ENCODE data around the gene SREBF1. TPM values are rescaled to one million over a fixed set of nuclear protein-coding genes. Genes with fewer than 3 reads are reported as not detected.

The SREBF1 gene
- total RNA-seq, 1 experiment from 2014 or later: 360 TPM

DNA sequence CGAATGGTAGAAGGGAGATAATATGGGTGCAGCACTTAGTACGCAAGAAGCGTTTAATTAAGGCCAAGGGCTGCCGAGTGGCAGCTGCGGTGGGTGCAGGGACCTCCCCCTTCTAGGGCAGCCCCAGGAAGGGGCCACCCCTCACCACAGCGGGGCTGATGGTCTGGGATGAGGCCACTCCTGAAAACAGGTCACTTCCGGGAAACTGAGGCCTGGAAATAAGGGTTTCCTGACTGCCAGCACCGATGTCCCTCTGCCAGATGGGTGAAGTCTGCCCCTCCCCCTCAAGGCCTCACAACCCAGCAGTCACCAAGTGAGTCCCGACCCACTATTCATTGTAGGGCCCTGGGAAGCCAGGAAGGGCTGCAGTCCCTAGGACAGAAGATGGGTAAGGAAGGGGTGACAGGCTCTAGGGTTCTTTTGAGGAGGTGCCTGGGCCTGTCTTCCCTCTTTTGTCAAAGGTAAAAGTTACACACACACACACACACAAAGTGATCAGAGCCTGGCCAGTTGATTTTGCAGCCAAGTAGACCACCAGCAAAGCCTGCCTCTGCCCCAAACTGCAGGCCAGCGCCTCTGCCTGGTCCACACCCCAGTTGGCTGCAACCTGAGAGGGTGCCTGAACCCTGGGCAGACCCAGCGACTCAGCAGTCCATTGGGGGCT, 12.5 kb downstream of the SREBF1 start:
- H3K9me3 ChIP-seq (ENCODE audit: insufficient read depth, low read depth): no peaks in the 10 kb centered on the region
- DNase-seq: no peak
- no peaks in the 10 kb centered on the region for H3K9me2 ChIP-seq (ENCODE audit: insufficient read depth)
- peak overlapping the region; percentile 85 for H3K4me2 ChIP-seq
- peak overlapping the region; percentile 95 for H3K27ac ChIP-seq
- H3K27me3 ChIP-seq (ENCODE audit: insufficient read depth, low read depth): no peaks in the 10 kb centered on the region
- intact Hi-C loops (cut with micrococcal nuclease; ENCODE audit: unreplicated experiment): loop anchor here (5.0 kb wide), 1 partner anchor 213 kb away; the partner anchor contains the start of genes ATPAF2 and GID4
- peaks cover 61% of the 10 kb centered on the region for H4K20me1 ChIP-seq (ENCODE audit: insufficient read depth)
- H3K4me1 ChIP-seq (replicated peaks; ENCODE audit: insufficient read depth): peaks cover 95% of the 10 kb centered on the region
- H3K4me3 ChIP-seq: peak overlapping the region; percentile 47
- CTCF ChIA-PET: no interaction called here
- POLR2A ChIA-PET (ENCODE audit: unreplicated experiment): interaction anchor here (0.6 kb wide), 1 partner anchor 97 kb away, joined by 4 read pairs; no protein-coding TSS in a partner anchor
- H3K79me2 ChIP-seq (ENCODE audit: low read depth): peaks cover 88% of the 10 kb centered on the region
- H3F3A ChIP-seq (ENCODE audit: insufficient read depth, low read depth): peaks cover 84% of the 10 kb centered on the region
- H2AFZ ChIP-seq: no peak overlapping the region
- TF ChIP-seq EZH2 (IDR thresholded peaks at IDR 0.05; ENCODE audit: low read depth): no peak
- TF ChIP-seq, protein P1, sequence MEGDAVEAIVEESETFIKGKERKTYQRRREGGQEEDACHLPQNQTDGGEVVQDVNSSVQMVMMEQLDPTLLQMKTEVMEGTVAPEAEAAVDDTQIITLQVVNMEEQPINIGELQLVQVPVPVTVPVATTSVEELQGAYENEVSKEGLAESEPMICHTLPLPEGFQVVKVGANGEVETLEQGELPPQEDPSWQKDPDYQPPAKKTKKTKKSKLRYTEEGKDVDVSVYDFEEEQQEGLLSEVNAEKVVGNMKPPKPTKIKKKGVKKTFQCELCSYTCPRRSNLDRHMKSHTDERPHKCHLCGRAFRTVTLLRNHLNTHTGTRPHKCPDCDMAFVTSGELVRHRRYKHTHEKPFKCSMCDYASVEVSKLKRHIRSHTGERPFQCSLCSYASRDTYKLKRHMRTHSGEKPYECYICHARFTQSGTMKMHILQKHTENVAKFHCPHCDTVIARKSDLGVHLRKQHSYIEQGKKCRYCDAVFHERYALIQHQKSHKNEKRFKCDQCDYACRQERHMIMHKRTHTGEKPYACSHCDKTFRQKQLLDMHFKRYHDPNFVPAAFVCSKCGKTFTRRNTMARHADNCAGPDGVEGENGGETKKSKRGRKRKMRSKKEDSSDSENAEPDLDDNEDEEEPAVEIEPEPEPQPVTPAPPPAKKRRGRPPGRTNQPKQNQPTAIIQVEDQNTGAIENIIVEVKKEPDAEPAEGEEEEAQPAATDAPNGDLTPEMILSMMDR (conservative IDR thresholded peaks at IDR 0.05): no peak
- BruUV-seq (replicated peaks): TSS peak; percentile 89
- H3K36me3 ChIP-seq (ENCODE audit: low read depth): peaks cover 25% of the 10 kb centered on the region

DNA sequence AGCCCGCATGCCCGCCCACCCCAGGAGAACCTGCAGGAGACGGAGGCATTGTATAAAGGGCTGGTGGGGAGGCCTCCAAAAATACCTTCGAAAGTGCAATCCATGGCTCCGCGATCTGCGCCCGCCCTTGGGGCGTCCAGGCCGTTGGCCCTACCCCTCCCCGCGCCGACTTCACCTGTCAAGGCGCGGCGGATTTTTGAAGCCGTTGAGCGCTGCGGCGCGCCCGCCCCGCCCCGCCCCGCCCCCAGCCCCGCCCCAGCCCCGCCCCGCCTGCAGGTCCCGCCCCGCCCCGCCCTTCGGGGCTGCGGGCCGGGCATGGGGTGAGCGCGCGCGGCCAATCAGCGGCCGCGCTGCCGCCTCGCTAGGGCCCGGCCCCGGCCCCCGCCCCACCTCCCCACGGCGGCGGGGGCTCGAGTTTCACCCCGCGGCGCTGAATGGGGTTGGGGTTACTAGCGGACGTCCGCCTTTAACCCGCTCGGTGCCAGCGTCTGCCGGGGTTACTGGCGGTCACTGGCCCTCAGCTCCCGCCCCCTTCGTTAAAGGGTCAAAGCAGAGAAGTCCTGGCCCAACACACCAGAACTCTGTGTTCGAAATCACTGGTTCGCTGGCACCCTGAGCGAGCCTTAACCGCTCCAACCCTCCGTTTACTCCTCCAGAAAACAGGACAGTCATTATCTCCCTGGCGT, 13.2 kb downstream of the SREBF1 start:
- ChIA-PET CTCF (no interaction called here), POLR2A (ENCODE audit: unreplicated experiment) (interaction anchor here (0.6 kb wide), 1 partner anchor 98 kb away, joined by 4 read pairs; no protein-coding TSS in a partner anchor)
- intact Hi-C loops (cut with micrococcal nuclease; ENCODE audit: unreplicated experiment): loop anchor here (1.0 to 5.0 kb wide), 2 partner anchors 17 to 214 kb away; partner anchors contain the start of genes ATPAF2 and GID4
- peaks cover 64% of the 10 kb centered on the region for H4K20me1 ChIP-seq (ENCODE audit: insufficient read depth)
- TF ChIP-seq, protein P1 (conservative IDR thresholded peaks at IDR 0.05): no peak
- TF ChIP-seq EZH2 (IDR thresholded peaks at IDR 0.05; ENCODE audit: low read depth): no peak
- peak; percentile 78 to 96 for DNase-seq
- H3K27me3 ChIP-seq (ENCODE audit: insufficient read depth, low read depth): no peaks in the 10 kb centered on the region
- H2AFZ ChIP-seq: no peak overlapping the region
- H3K4me3 ChIP-seq: peak overlapping the region; percentile 52
- peaks cover 97% of the 10 kb centered on the region for H3K4me1 ChIP-seq (replicated peaks; ENCODE audit: insufficient read depth)
- no TSS peak for BruUV-seq (replicated peaks)
- peak overlapping the region; percentile 92 for H3K4me2 ChIP-seq
- H3K27ac ChIP-seq: peak overlapping the region; percentile 95
- no peaks in the 10 kb centered on the region for H3K9me3 ChIP-seq (ENCODE audit: insufficient read depth, low read depth)
- H3F3A ChIP-seq (ENCODE audit: insufficient read depth, low read depth): peaks cover 82% of the 10 kb centered on the region
- H3K9me2 ChIP-seq (ENCODE audit: insufficient read depth): no peaks in the 10 kb centered on the region
- peaks cover 30% of the 10 kb centered on the region for H3K36me3 ChIP-seq (ENCODE audit: low read depth)
- peaks cover 89% of the 10 kb centered on the region for H3K79me2 ChIP-seq (ENCODE audit: low read depth)

DNA sequence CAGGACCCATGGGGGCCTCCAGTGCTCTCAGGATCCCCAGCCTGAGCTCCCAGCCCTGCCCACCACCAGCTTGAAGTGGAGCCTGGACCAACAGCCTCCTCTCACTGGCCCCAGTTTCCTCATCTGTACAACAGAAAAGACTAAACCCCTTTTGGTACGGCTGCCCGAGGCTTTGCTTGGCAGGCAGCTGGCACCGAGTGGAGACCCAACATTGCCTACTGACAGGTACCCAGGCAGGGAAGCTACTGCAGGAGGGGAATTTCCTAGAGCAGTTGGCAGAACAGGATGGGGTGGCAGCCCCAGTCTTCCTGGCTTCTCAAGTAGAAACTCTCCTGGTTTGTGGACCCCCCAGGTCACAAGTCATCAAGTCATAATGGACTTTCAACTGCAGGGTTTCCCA, 14.2 kb downstream of the SREBF1 start:
- Histone ChIP-seq H3K9me2 (ENCODE audit: insufficient read depth) (no peaks in the 10 kb centered on the region), H3K4me2 (peak overlapping the region; percentile 92), H3K27ac (peak overlapping the region; percentile 45), H2AFZ (no peak overlapping the region), H3K27me3 (ENCODE audit: insufficient read depth, low read depth) (no peaks in the 10 kb centered on the region), H3K4me3 (peak overlapping the region; percentile 52; the same call in 1 of the 2 replicates), H4K20me1 (ENCODE audit: insufficient read depth) (peaks cover 64% of the 10 kb centered on the region), H3K79me2 (ENCODE audit: low read depth) (peaks cover 86% of the 10 kb centered on the region), H3K36me3 (ENCODE audit: low read depth) (peaks cover 34% of the 10 kb centered on the region), H3K4me1 (replicated peaks; ENCODE audit: insufficient read depth) (peaks cover 93% of the 10 kb centered on the region), H3K9me3 (ENCODE audit: insufficient read depth, low read depth) (no peaks in the 10 kb centered on the region), H3F3A (ENCODE audit: insufficient read depth, low read depth) (peaks cover 80% of the 10 kb centered on the region)
- intact Hi-C loops (cut with micrococcal nuclease; ENCODE audit: unreplicated experiment): loop anchor here (1.0 to 5.0 kb wide), 2 partner anchors 18 to 215 kb away; partner anchors contain the start of genes ATPAF2 and GID4
- CTCF ChIA-PET: no interaction called here
- BruUV-seq (replicated peaks): no TSS peak
- DNase-seq: no peak
- TF ChIP-seq, protein P1 (conservative IDR thresholded peaks at IDR 0.05): no peak
- no peak for TF ChIP-seq EZH2 (IDR thresholded peaks at IDR 0.05; ENCODE audit: low read depth)
- POLR2A ChIA-PET (ENCODE audit: unreplicated experiment): interaction anchor here (0.6 to 0.7 kb wide), 2 partner anchors 9 to 14 kb away, joined by 3 to 4 read pairs; no protein-coding TSS in a partner anchor
